ENCODE measurements around the gene MATR3.

The MATR3 gene

DNA sequence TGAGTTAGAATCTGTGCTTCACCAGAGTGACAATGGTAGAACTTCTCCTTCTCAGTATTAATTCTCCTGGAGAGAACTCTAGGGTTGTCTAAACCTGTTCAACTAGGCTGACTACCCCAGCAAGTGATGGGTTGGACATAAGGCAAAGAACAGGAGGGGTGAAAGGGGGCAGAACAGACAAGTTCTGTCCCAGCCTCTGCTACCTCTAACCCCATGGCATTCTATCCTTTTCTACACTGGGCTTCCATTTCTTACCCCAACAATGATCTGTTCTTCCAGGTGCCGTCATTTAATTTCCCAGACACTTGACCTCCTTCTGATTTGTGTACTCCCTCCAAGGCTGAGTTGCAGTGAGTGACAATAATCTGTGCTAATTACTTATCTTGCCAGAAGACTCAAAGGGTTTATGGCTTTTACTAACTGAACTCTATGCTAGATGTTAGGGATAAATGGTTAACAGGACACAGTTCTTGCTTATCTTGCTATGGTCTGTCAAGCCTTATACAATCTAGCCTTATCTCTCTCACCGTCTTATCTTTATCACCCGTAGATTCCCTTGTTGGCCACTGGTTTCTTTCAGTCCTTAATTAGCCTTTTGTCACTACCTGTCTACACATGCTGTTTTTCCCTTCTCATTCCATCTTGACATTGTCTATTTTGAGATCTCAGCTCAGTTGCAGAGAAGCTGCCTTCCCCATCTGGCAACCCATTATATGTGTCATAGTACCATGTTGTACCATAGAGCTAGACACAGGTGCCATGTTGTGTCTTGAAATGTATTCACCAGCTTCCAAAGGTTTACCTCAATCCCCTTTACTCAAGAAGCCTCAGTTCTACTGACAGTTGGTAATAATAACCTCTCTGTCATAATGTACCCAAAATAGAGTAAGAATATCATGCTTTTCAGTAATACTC lies 10.0 kb upstream of the MATR3 start:
- no peak overlapping the region for H2AFZ ChIP-seq (ENCODE audit: low read depth, low read length)
- no peak overlapping the region for H3K9ac ChIP-seq (ENCODE audit: low read length)
- H3K4me2 ChIP-seq (ENCODE audit: low read length), result no peak overlapping the region
- H3K27ac ChIP-seq (ENCODE audit: low read length), result no peak overlapping the region
- no peak overlapping the region for H3K4me3 ChIP-seq (ENCODE audit: low read length)
- H3K27me3 ChIP-seq (ENCODE audit: low read depth, low read length), result no peaks in the 10 kb centered on the region
- no peak for TF ChIP-seq EZH2phosphoT487 (IDR thresholded peaks at IDR 0.05; ENCODE audit: low read depth)
- TF ChIP-seq, protein P1, sequence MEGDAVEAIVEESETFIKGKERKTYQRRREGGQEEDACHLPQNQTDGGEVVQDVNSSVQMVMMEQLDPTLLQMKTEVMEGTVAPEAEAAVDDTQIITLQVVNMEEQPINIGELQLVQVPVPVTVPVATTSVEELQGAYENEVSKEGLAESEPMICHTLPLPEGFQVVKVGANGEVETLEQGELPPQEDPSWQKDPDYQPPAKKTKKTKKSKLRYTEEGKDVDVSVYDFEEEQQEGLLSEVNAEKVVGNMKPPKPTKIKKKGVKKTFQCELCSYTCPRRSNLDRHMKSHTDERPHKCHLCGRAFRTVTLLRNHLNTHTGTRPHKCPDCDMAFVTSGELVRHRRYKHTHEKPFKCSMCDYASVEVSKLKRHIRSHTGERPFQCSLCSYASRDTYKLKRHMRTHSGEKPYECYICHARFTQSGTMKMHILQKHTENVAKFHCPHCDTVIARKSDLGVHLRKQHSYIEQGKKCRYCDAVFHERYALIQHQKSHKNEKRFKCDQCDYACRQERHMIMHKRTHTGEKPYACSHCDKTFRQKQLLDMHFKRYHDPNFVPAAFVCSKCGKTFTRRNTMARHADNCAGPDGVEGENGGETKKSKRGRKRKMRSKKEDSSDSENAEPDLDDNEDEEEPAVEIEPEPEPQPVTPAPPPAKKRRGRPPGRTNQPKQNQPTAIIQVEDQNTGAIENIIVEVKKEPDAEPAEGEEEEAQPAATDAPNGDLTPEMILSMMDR (IDR thresholded peaks at IDR 0.05; ENCODE audit: low read depth, low read length), result no peak
- H3K79me2 ChIP-seq (ENCODE audit: low read length), result peaks cover 25% of the 10 kb centered on the region
- H3K9me3 ChIP-seq (ENCODE audit: insufficient read depth, low read length), result no peaks in the 10 kb centered on the region
- peaks cover 15% of the 10 kb centered on the region for H4K20me1 ChIP-seq (ENCODE audit: insufficient read depth, low read length)
- H3K36me3 ChIP-seq (replicated peaks; ENCODE audit: low read depth, low read length), result peaks cover 56% of the 10 kb centered on the region
- H3K4me1 ChIP-seq (ENCODE audit: low read length), result no peaks in the 10 kb centered on the region

DNA sequence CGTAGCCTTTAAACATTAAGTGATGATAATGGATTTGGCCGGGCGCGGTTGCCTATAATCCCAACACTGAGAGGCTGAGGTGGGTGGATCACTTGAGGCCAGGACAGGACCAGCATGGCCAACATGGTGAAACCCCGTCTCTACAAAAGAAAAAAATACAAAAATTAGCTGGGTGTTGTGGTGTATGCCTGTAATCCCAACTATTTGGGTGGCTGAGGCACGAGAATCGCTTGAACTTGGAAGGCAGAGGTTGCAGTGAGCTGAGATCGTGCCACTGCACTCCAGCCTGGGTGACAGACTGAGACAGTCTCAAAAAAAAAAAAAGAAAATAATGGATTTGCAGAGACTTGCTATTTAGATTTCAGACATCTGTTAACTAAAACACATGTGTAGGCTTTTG lies 9.2 kb upstream of the MATR3 start:
- Histone ChIP-seq H3K9ac (ENCODE audit: low read length) (no peak overlapping the region), H3K4me2 (ENCODE audit: low read length) (no peak overlapping the region), H3K79me2 (ENCODE audit: low read length) (peaks cover 19% of the 10 kb centered on the region), H3K4me1 (ENCODE audit: low read length) (no peaks in the 10 kb centered on the region), H2AFZ (ENCODE audit: low read depth, low read length) (no peak overlapping the region), H4K20me1 (ENCODE audit: insufficient read depth, low read length) (peaks cover 15% of the 10 kb centered on the region), H3K27ac (ENCODE audit: low read length) (no peak overlapping the region), H3K27me3 (ENCODE audit: low read depth, low read length) (no peaks in the 10 kb centered on the region), H3K9me3 (ENCODE audit: insufficient read depth, low read length) (no peaks in the 10 kb centered on the region), H3K36me3 (replicated peaks; ENCODE audit: low read depth, low read length) (peaks cover 51% of the 10 kb centered on the region), H3K4me3 (ENCODE audit: low read length) (no peak overlapping the region)
- TF ChIP-seq, protein P1 (IDR thresholded peaks at IDR 0.05; ENCODE audit: low read depth, low read length), result no peak
- no peak for TF ChIP-seq EZH2phosphoT487 (IDR thresholded peaks at IDR 0.05; ENCODE audit: low read depth)

DNA sequence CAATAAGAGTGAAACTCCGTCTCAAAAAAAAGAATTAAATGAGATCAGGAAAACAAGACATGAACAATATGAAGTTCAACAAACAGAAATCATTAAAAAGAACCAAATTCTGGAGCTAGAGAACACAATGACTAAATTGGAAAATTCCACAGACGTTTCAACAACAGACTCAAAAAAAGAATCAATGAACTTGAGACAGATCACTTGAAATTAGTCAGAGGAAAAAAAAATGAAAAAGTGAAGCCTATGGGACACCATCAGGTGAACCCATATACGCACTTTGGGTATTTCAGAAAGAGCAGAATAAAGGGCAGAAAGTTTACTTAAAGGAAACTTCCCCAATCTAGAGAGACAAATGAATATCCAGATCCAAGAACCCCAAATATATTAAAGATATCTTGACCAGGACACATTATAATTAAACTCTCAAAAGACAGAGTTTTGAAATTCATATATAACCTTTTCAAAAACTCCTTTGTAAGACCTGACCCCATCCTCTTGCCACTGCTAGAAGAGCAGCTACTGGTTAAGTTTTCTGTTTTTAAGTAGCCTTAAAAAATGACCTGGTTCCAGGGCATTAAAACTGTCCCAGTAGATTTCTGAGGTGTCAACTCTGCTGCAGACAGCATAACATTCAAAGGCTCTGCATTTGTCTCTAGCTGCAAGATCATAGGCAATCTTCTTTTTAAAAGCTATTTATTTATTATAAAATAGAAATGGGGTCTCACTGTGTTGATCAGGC lies 7.7 kb upstream of the MATR3 start:
- TF ChIP-seq, protein P1 (IDR thresholded peaks at IDR 0.05; ENCODE audit: low read depth, low read length), result no peak
- TF ChIP-seq EZH2phosphoT487 (IDR thresholded peaks at IDR 0.05; ENCODE audit: low read depth), result no peak
- Histone ChIP-seq H3K4me1 (ENCODE audit: low read length) (no peaks in the 10 kb centered on the region), H3K27me3 (ENCODE audit: low read depth, low read length) (no peaks in the 10 kb centered on the region), H3K9me3 (ENCODE audit: insufficient read depth, low read length) (no peaks in the 10 kb centered on the region), H3K9ac (ENCODE audit: low read length) (no peak overlapping the region), H3K4me2 (ENCODE audit: low read length) (no peak overlapping the region), H3K36me3 (replicated peaks; ENCODE audit: low read depth, low read length) (peaks cover 39% of the 10 kb centered on the region), H2AFZ (ENCODE audit: low read depth, low read length) (no peak overlapping the region), H4K20me1 (ENCODE audit: insufficient read depth, low read length) (peaks cover 8% of the 10 kb centered on the region; the same call in 1 of the 2 replicates), H3K27ac (ENCODE audit: low read length) (no peak overlapping the region), H3K79me2 (ENCODE audit: low read length) (peaks cover 7% of the 10 kb centered on the region), H3K4me3 (ENCODE audit: low read length) (no peak overlapping the region)

Measured in OCI-LY3 (cell line).